ENCODE data around the gene EPB41L3.
"Not testable (repeated sequence)": the region's sequence is repeated elsewhere in the genome, so short reads cannot be mapped to it uniquely, and the experiment has no call there.

Gene EPB41L3

DNA sequence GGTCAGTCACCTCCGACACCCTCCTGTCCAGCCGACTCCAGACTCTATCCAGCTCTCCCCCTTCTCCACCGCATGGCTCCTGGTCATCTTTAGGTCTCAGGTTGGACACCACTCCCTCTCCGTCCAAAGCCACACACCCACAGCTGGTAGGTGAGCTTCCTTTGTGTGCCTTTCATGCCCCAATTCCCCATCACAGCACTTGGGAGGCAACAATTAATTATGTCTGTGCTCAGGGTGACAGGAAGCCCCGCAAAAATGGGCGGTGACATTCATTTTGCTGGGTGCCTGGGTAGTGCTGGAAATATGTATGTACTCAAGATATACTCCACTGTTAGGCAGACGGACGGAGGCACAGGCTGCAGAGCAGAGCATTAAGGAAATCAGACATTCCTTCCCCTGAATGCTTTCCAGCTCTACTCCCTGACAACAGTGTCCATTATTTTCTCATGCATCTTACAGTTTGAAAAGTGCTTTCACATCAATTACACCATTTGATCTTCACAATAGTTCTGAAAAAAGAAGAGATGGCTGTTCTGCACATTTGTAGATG lies 13.1 kb downstream of the EPB41L3 start:
- DNase-seq (ENCODE audit: low read depth) = no peak

DNA sequence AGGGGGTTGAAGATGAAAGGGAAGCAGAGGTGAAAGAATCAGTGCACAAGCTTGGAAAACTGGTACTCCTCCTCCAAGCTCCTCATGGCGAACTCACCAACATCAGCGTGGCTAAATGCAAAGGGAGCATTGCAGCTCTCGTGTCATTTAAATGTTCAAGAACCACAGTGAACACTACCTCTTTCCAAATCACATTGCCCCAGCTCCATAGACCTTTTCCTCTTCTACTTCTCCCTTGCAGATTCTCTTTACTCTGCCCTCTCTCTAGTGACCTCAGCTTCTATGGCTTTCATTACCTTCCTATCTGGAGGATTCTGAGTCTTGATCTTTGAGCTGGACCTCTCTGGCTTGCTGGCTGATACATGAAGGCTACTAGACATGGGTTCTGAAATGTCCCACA lies 14.3 kb downstream of the EPB41L3 start:
- DNase-seq (ENCODE audit: low read depth) = no peak

DNA sequence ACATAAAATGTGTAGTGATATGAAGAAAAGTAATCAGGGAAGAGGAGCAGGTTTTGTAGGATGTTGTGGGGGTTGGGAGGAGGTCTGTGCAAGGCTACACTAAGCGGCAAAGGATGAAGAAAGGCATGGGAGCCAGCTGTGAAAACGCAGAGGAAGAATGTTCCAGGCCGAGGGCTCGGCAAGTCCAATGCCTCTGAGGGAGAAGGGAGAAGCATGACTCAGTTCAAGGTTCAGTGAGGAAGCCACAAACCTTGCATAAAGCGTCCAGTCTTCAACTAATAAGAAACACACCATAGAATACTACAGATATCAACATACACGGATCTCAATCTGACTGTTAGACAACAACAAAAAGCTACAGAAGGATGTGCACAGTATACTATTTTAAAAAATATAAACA lies 16.2 kb downstream of the EPB41L3 start:
- no peak for DNase-seq (ENCODE audit: low read depth)

DNA sequence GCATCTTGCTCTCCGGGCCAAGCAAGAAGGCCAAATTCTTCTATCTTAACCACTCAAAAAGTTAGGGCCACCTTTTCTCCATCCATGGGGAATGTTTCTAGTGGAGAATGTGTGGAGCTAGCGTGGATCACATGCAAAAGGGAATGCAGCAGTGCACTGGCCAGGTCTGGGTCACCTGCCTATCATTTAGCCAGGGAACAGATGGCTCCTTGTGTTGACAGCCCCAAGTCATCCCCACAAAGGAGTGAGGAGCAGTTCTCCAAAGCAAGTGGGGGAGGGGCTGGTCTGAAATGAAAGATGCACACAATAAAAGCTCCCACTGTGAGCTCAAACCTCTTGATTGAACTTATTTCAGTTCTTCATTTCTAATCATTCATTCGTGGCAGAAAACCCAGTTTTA lies 19.1 kb downstream of the EPB41L3 start:
- DNase-seq (ENCODE audit: low read depth) = no peak

DNA sequence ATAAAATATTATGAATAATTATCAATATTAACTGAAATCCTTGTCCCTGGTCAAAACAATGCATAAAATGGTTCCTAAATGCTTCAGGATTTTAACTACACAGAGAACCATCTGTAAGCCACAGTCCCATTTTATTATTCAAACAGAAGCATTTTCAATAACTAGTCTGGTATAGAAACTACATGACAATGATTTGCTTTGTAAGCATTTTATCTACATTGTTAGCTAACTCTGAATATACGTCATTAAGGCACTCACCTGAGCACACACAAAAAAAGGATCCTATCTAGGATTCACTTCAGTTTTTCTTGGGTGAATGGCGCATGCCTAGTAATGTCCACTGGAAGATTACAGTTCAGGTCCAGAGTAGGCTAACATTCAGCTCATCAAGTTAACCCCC lies 22.8 kb downstream of the EPB41L3 start:
- DNase-seq (ENCODE audit: low read depth) = no peak

DNA sequence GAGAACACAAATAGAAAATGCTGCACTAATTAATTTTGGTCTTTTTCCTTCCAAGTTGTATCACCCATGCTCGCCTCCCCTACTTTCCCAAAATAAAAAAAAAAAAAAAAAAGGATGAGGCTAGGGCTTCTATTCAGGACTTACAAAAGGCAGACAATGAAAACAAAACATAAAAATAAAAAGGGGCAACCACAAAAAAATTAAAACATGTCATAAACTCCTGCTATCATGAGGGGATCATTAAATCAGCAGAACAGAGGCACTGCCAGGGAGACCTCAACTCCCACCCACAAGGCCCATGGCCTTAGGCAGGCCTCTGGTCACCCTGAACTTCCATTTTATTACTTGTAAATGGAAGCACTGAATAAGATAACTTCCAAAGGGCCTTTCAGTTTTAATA lies 23.3 kb downstream of the EPB41L3 start:
- DNase-seq (ENCODE audit: low read depth) = no peak

DNA sequence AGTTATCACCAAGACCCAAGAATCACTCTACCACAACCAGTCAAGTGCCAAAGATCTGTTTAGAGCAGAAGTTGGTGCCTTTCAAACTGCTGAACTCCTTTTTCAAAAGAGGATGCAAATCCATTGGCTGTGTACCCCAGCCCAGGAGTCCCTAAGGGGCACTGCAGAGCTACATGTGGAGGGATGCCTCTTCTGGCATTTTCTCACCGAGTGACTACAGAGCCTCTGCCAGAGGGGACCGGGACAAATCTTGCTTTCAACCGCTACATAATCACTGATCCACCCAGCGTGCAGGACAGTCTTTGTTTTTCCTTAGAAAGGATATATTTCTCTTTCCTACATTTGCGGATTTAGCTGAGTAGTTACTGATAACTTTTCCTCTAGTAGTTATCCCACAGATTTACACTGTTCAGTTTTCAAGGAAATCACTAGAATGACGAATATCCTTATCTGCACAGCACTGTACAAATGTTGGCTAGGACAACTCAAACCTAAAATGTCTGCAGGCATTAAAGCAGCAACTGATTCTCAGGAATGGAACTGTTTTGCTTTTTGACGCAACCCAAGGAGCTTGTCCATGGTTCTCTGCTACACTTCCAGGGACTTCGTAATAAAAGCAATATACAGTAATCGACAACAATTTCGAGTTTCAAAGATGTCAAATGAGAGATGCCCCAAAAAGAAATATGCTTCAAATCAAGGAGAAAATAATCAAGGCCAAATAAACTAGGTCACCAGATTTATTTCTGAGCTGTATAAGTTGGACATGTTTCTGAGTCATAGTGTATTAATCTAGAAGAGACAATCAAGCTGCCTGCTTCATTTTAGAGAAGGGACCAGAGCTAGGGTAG lies 24.1 kb downstream of the EPB41L3 start:
- DNase-seq (ENCODE audit: low read depth) = no peak

DNA sequence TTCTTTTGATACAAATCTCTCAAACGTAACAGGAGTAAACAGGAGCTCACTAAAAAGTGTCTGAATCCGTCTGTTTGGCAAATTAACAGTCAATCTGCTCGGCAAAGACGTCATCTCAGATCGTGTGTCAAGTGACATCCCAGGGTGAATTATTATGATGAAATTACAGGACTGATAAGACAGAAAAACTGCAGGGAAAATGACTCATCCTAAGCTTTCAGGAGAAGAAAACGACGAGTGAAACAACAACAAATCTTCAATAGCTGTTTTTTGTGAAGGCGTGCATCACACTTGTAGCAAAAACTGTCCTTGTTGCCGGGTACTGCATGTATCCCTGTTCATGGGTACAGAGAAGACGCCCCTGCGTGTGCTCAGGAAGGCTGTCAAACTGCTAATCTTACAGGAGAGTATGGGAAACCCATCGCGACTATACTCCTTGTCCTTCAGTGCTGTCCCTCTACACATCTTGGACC lies 24.9 kb downstream of the EPB41L3 start:
- DNase-seq (ENCODE audit: low read depth) = no peak

DNA sequence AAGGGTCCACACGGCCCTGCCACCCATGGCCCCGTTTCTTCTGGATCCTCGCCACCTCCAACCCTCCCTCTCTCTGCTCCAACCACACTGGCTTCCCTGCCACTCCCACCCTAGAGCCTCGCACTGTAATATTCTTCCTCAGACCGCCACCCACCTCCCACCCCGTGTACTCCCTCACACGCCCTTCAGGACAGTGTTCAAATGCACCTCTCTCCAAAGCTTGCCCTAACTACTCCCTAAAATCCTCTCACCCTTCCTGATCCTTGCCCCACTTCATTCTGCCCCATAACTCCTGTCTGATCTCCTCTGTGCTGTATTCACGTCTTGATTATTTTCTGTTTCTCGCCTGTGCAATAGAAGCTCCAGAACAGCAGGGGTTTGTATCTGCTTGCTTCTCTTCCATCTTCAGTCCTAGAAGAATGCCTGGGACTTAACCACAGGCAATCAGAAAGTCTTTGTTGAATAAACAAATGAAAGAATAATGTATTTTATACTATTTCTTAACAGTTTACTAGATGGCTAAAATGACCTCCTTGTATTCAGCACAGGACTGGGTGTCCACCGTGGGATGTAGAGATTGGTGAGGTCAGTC lies 25.5 kb downstream of the EPB41L3 start:
- no peak for DNase-seq (ENCODE audit: low read depth)

DNA sequence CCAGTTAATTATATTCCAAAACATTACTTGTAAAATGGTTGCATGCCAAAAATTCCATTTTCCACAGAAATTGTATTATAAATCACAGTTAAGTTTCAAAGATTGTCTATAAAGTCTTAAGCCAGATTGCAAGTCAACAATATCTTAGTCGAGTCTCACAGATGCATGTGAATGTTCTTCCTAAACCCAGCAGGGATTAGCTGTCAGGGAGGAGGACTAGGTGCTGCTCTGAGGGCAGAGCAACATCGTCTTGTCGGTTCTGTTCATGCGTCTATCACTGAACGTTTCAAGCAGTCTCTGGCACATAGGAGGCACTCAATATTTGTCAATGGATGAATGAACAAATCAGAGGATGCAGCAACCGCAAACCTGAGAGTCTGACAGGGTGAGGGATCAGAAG lies 27.0 kb downstream of the EPB41L3 start:
- no peak for DNase-seq (ENCODE audit: low read depth)

DNA sequence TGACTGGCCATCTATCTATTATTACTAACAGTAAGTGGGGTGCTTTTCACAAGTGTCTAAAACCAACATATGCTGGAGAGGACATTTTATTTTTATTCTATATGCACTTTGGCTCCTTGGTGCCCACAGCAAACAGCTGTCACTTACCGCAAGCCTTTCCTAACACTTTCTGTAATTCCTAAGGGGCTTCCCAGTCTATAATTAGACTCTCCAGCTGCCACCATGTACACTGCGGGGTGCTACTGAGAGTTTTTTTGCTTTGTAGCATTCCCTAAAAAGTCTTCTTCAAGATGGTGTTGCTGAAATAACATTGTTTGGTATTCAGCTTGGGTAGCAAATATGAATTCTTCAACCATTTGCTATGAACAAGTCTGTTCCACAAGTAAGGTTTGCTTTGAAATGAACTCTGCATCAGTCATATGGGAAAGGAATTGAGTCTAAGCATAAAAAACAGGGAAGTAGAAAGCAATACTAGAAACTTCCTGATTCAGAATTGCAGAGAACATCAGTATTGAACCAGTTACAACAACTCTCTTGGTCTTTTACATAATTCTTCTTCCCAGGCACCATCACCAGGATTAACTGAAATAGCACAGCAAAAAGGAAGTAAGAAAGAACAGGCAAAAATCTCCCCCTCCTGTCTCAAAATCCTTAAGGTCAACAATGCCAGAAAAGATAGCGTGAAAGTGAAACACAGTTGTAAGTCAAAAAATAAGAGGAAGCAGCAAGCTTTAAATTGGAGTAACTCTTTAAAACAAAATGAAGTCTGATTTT lies 28.6 kb downstream of the EPB41L3 start:
- no peak for DNase-seq (ENCODE audit: low read depth)

DNA sequence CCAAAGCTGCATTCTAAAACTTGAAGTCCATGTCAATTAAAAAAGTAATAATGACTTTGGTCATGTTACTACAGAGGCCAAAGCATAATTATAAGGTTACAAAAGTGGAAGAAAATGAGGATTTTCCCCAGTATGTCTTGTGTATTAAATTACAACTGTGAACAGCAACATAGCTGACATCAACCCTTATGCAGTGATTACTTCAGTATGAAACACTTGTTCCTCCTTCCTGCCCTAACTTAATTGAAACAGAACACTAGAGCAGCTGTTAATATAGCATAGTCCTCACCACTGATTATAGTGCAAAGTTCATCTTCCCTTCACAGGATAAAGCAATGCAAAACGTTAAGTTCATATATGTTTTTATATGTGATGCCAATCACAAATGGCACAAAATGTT lies 29.9 kb downstream of the EPB41L3 start:
- no peak for DNase-seq (ENCODE audit: low read depth)

DNA sequence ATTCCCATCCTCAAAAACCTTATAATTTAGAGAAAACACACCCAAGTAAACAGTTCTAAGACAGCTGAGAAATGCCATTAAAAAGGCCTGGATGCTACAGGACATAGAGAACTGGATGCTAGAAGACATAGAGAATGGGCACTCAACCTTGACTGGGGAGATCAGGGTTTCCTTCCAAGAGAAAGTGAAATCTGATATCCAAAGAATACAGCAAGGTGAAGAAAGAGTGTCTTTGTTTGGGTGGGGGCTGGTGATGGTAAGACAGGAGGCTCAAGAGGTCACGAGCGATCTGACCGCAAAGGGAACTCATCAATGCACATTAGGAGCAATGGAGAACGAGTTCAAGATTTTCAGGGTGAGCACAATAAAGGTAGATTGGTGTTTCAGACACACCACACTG lies 31.6 kb downstream of the EPB41L3 start:
- DNase-seq (ENCODE audit: low read depth) = no peak

DNA sequence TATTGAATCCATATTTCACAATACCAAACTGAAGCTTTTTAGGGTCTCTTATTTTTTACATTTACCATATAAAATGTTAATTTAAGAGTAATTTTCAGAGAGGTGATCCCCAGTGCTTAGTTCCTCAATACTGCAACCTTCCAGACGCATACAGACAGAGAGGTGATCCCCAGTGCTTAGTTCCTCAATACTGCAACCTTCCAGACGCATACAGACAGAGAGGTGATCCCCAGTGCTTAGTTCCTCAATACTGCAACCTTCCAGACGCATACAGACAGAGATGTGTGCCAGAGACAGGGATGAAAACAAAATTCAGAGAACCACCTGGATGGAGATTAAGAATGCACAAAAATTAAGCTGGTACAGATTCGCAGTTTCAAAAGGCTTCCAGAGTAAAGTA lies 32.3 kb downstream of the EPB41L3 start:
- DNase-seq (ENCODE audit: low read depth) = not testable (repeated sequence)

DNA sequence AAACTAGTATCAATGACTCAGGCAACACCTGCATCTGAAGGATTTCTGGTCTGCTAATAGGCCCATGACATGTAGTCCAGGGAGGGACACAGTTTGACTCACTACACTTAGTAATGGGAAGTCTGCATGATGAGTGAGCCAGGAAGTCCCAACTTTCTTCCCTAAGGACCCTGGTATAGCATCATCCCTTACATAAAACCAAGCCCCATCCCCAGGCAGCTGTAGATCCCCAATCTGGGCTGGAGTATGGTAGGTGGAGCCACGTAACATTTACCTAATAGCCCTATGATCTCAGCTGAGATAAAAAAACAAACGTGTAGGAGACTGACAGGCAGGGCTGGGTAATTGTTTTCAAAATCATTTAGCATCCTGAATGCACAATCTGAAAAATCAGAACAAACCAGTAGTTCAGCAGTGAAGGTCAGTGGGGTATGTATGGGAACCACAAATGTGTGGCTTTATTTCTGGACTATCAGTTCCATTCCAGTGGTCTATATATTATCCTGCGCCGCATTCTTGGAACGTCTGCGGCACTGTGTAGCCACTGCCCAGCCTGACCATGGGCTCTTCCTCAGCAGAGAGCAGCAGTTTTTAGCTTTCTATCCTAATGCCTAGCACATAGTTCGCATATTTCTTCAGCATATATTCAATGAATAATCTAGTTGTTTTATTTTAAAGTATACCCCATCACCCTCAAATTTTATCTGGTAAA lies 33.5 kb downstream of the EPB41L3 start:
- DNase-seq (ENCODE audit: low read depth) = no peak

DNA sequence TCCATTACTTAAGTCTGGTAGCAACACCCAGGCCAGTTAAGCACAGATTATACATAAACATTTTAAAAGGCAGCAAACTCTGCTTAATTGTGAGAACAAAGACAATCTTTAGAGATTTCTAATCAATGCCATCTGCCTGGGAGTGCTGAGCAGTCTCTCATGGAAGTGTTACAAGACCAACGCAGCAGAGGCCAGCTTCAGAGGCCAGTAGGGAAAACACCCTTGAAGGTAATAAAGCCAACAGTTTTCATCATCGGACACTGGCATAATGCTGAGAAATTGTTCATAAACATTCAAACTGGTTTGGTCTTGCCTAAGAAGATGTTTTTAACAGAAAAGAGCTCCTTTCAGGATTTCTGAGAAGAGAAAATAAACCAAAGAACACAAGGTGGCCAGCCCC lies 35.0 kb downstream of the EPB41L3 start:
- no peak for DNase-seq (ENCODE audit: low read depth)

DNA sequence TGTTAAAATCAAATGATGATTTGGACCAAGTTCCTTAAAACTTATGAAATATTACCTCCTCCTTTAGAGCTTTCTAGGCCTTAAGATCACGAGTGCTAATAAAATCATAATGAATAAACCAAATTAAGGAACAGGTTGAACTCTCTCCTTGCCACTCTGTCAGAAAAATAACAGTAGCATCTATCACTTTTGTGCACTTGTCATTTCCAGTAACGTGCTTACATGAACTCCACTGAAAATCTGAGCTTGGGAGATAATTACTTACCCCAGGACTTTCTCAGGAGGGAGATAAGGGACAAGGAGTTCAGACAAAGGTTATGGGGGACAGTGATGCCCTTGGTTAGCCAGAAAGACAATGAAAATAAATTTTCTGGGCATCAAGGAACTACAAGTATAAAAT lies 36.0 kb downstream of the EPB41L3 start:
- no peak for DNase-seq (ENCODE audit: low read depth)

DNA sequence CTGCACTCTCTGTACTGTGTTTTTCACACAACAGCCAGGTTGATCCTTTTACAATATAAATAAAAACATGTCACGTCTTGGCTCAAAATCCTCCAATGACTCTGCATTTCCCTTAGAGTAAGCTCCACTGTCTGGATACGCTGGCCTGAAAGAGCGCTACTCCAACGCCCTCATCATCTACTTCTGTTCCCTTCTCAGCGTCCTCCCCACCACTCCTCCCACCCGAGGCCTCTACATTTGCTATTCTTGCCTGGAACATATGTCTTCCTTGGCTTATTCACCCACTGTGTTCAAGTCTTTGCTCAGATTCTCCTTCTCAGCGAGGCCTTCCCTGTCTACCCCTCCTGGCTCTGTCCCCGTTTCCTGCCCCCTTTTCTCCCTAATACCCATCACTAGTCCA lies 37.6 kb downstream of the EPB41L3 start:
- no peak for DNase-seq (ENCODE audit: low read depth)

DNA sequence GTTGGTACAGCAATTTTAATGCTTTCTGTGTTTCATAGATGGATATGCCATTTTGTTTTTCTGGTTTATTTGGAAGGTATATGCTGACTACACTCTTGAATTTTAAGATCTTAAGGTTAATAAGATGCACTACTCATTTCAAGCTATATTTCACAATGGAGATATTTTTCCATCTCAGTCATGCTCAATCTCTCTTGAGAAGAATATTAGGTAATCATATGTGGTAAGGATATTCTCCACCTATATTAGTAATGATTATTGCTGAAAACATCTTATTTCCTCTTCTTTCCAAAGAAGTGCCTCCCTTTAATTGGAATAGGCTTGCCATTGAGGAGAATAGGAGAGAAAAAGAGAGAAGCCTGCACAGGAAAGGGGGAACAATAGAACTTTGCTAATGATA lies 40.1 kb downstream of the EPB41L3 start:
- DNase-seq (ENCODE audit: low read depth) = no peak

DNA sequence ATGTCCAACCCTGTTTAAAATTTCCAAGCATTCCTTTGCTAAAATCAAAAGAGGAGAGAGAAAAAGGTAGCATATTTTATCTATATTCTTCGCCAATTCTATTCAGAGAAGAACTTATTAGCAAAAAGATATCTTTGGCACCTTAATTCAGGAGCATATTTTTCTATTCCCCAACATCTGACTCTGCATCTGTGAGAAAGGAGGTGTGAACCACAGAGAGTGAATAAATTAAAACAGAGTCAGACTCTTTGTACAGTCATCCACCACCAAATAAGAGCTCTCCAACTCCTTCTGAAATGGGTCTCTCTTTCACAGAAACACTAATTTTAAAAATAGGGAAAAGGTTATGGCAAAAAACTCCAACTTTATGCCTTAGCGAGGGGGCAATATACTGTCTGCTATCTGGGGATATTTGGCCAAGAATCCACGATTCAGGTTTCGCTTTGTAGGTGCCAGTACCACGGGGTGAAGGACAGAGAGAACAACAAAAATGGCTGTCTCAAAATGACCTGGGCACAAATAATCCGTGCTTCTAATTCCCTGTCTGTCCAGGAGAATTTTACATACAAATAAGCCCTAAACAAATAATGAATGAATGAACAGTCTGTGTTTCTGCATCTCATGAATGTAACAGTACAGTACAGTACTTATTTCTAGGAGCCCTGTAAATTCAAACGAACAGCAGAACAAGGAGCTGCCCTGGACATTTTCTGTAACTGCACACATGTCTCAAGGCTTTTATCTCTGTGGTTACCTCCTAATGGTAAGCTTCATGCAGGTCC lies 43.4 kb downstream of the EPB41L3 start:
- DNase-seq (ENCODE audit: low read depth) = no peak

DNA sequence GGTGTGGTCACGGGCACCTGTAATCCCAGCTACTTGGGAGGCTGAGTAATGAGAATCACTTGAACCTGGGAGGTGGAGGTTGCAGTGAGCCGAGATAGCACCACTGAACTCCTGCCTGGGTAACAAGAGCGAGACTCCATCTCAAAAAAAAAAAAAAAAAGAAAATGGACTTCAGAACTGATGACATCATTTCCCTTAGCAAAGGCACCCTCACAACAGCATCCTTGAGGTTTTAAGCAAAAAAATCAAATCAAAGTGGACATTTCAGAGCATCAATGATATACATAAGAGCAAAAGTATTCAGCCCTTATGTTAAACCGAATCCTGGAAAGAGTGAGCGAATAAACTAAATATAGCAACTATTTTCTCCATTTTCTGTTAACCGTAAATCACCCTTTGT lies 45.3 kb downstream of the EPB41L3 start:
- DNase-seq (ENCODE audit: low read depth) = no peak
